ENCODE measurements around the gene MIF.
"Not testable (repeated sequence)": the region's sequence is repeated elsewhere in the genome, so short reads cannot be mapped to it uniquely, and the experiment has no call there.

Gene MIF

GRCh38 chr22:23915290-23915689 is 21.1 kb downstream of the MIF start:
- CTCF ChIA-PET, result interaction anchor here (1.4 kb wide), 1 partner anchor 15 kb away, joined by 3 read pairs; no protein-coding TSS in a partner anchor
- Mint-ChIP-seq H3K27ac (no peak overlapping the region), H3K4me3 (no peak overlapping the region), H3K9me3 (no peaks in the 10 kb centered on the region), H3K27me3 (no peaks in the 10 kb centered on the region), H3K36me3 (peaks cover 3% of the 10 kb centered on the region), H3K4me1 (peaks cover 28% of the 10 kb centered on the region)
- DNase-seq, result no peak

GRCh38 chr22:23920267-23920611 is 26.1 kb downstream of the MIF start:
- DNase-seq, H3K27me3 Mint-ChIP-seq, H3K4me1 Mint-ChIP-seq, H3K9me3 Mint-ChIP-seq, H3K4me3 Mint-ChIP-seq, H3K27ac Mint-ChIP-seq: not testable (repeated sequence)
- CTCF ChIA-PET, result interaction anchor here (1.5 kb wide), 1 partner anchor 26 kb away, joined by 4 read pairs; the partner anchor contains the start of gene MIF
- H3K36me3 Mint-ChIP-seq, result peaks cover 20% of the 10 kb centered on the region

- DNase-seq, H3K27me3 Mint-ChIP-seq, H3K4me1 Mint-ChIP-seq, H3K27ac Mint-ChIP-seq, H3K4me3 Mint-ChIP-seq: not testable (repeated sequence)
- peaks cover 31% of the 10 kb centered on the region for H3K36me3 Mint-ChIP-seq
- H3K9me3 Mint-ChIP-seq, result peaks cover 13% of the 10 kb centered on the region
- CTCF ChIA-PET, result interaction anchor here (1.0 kb wide), 1 partner anchor 28 kb away, joined by 3 read pairs; the partner anchor contains the start of gene MIF
These were observed 27.5 kb downstream of the MIF start for GRCh38 chr22:23921586-23922201.

GRCh38 chr22:23922921-23923320 is 28.7 kb downstream of the MIF start:
- CTCF ChIA-PET, result no interaction called here
- no peaks in the 10 kb centered on the region for H3K27me3 Mint-ChIP-seq
- no peak overlapping the region for H3K27ac Mint-ChIP-seq
- no peak overlapping the region for H3K4me3 Mint-ChIP-seq
- peaks cover 42% of the 10 kb centered on the region for H3K36me3 Mint-ChIP-seq
- DNase-seq, result no peak
- H3K9me3 Mint-ChIP-seq, result peaks cover 13% of the 10 kb centered on the region
- H3K4me1 Mint-ChIP-seq, result peaks cover 5% of the 10 kb centered on the region

GRCh38 chr22:23925020-23925606 is 30.9 kb downstream of the MIF start:
- H3K4me3 Mint-ChIP-seq, result no peak overlapping the region
- peaks cover 13% of the 10 kb centered on the region for H3K9me3 Mint-ChIP-seq
- H3K27me3 Mint-ChIP-seq, result no peaks in the 10 kb centered on the region
- peaks cover 5% of the 10 kb centered on the region for H3K4me1 Mint-ChIP-seq
- peaks cover 48% of the 10 kb centered on the region for H3K36me3 Mint-ChIP-seq
- no peak for DNase-seq
- no peak overlapping the region for H3K27ac Mint-ChIP-seq
- CTCF ChIA-PET, result no interaction called here

- Mint-ChIP-seq H3K27ac (no peak overlapping the region), H3K9me3 (peaks cover 18% of the 10 kb centered on the region), H3K4me1 (peaks cover 5% of the 10 kb centered on the region), H3K27me3 (no peaks in the 10 kb centered on the region), H3K4me3 (no peak overlapping the region), H3K36me3 (peaks cover 54% of the 10 kb centered on the region)
- DNase-seq, result no peak
- CTCF ChIA-PET, result no interaction called here
These were observed 32.4 kb downstream of the MIF start for GRCh38 chr22:23926561-23926960.

- Mint-ChIP-seq H3K4me1 (no peaks in the 10 kb centered on the region), H3K4me3 (no peak overlapping the region), H3K27ac (no peak overlapping the region), H3K9me3 (no peaks in the 10 kb centered on the region), H3K36me3 (no peaks in the 10 kb centered on the region), H3K27me3 (peaks cover 9% of the 10 kb centered on the region)
- no peak for DNase-seq
- CTCF ChIA-PET, result no interaction called here
These were observed 44.3 kb downstream of the MIF start for GRCh38 chr22:23938328-23939016.

GRCh38 chr22:23939017-23939357 is 44.8 kb downstream of the MIF start:
- H3K4me1 Mint-ChIP-seq, result no peaks in the 10 kb centered on the region
- CTCF ChIA-PET, result no interaction called here
- no peak overlapping the region for H3K27ac Mint-ChIP-seq
- H3K9me3 Mint-ChIP-seq, result no peaks in the 10 kb centered on the region
- no peak overlapping the region for H3K4me3 Mint-ChIP-seq
- DNase-seq, result no peak
- no peaks in the 10 kb centered on the region for H3K36me3 Mint-ChIP-seq
- peaks cover 13% of the 10 kb centered on the region for H3K27me3 Mint-ChIP-seq

- CTCF ChIA-PET, result not testable (repeated sequence)
These were observed 46.0 kb downstream of the MIF start for GRCh38 chr22:23940166-23940565.

More at GRCh38 chr22:23940166-23940565, 46.0 kb downstream of the MIF start:
- H3K27ac Mint-ChIP-seq, H3K9me3 Mint-ChIP-seq, H3K4me1 Mint-ChIP-seq, H3K36me3 Mint-ChIP-seq, H3K4me3 Mint-ChIP-seq, DNase-seq: not testable (repeated sequence)
- H3K27me3 Mint-ChIP-seq, result peaks cover 14% of the 10 kb centered on the region
